Psoas muscle (tissue), 8 donors: ENCODE results near the gene COL23A1. TPM values are rescaled to one million over a fixed set of nuclear protein-coding genes. Genes with fewer than 3 reads are reported as not detected.
"Not testable (repeated sequence)": the region's sequence is repeated elsewhere in the genome, so short reads cannot be mapped to it uniquely, and the experiment has no call there.

Experiments
- ATAC-seq, 4 donors: fragments of 200-7000 bp; cut with Tn5 transposase; one replicate each; pipeline ENCODE4 v1.9.1; 2020; ENCODE audit warnings: moderate library complexity in 3 of 4, mild to moderate bottlenecking in 2 of 4
- DNase-seq, 2 donors: peaks; one replicate each; pipeline ENCODE4 v3.0.0-alpha.2; 2020
- H3K27ac ChIP-seq: fragments of 200-600 bp; one replicate; pipeline ENCODE4 v1.8.0; 2022
- H3K27me3 ChIP-seq, 3 donors: fragments of 200-600 bp in 1 of 3; one replicate each; pipeline versions ENCODE4 v1.6.1 to v1.8.0; 2013 to 2022; ENCODE audit warnings: low read length in 2 of 3, mild to moderate bottlenecking in 2 of 3, moderate library complexity in 1 of 3; ENCODE audit not compliant: insufficient read depth in 3 of 3
- H3K36me3 ChIP-seq, 2 donors: fragments of 200-600 bp in 1 of 2; one replicate each; pipeline versions ENCODE4 v1.6.1 to v1.8.0; 2013 to 2022; ENCODE audit warnings: low read depth in 1 of 2, mild to moderate bottlenecking in 1 of 2, moderate library complexity in 1 of 2; ENCODE audit not compliant: insufficient read depth in 1 of 2
- H3K4me1 ChIP-seq: fragments of 200-600 bp; one replicate; pipeline ENCODE4 v1.8.0; 2022
- H3K4me3 ChIP-seq: fragments of 200-600 bp; one replicate; pipeline ENCODE4 v1.8.0; 2022; ENCODE audit warnings: mild to moderate bottlenecking
- H3K9me3 ChIP-seq: fragments of 200-600 bp; one replicate; pipeline ENCODE4 v1.8.0; 2022
- whole genome bisulfite sequencing, 3 donors: extraction: QIAGEN DNeasy Blood & Tissue Kit; methylation state at CpG; one replicate each; pipeline versions ENCODE4 v1.1.6 to v1.1.7; 2013; 5-methylcytosine and 5-hydroxymethylcytosine counted together
- intact Hi-C, 2 donors: fragments of 100-400 bp; cut with DNase I; formaldehyde crosslinking; loops; one replicate each; pipeline versions ENCODE4 v1.11.0 to v1.14.2; 2022
- polyA plus RNA-seq, 3 donors: library from polyadenylated mRNA; stranded (reverse); fragments of 200-250 nt; gene quantifications; one replicate each; pipeline ENCODE4 v1.2.3, GENCODE V29; 2013
- total RNA-seq, 4 donors: library from RNA; stranded (reverse); fragmentation: NEBNext Ultra II Directional in 2 of 4; extraction: Animal tissue kit (Norgen Biotek cat#: 25700) in 2 of 4; gene quantifications; one replicate each; pipeline versions ENCODE4 v1.2.1 to v1.2.4, GENCODE V29; 2021 to 2023
- TF ChIP-seq, protein P1 (sequence below): fragments of 200-600 bp; IDR thresholded peaks from one replicate; pipeline ENCODE4 v1.8.0; 2022; ENCODE audit warnings: antibody characterized with exemption
- donor health status: healthy with polysubstance abuse.
- donor health status: DM: no; HTN: no; CAD: no; lungs with moderate emphysema.
- donor health status: Bipolar disorder and iron deficiency.
- donor health status: healthy.
- donor health status: DM: yes; HTN: yes; CAD: no.
- donor health status: DM: no; HTN: no; CAD: no.
- donor health status: DM: no; HTN: no; CAD: no.
- donor health status: DM: yes; HTN: yes; CAD: no.

The COL23A1 gene
- total and polyA plus RNA-seq, 7 donors, result 0.66 to 3.0 (median 1.2) TPM

DNA sequence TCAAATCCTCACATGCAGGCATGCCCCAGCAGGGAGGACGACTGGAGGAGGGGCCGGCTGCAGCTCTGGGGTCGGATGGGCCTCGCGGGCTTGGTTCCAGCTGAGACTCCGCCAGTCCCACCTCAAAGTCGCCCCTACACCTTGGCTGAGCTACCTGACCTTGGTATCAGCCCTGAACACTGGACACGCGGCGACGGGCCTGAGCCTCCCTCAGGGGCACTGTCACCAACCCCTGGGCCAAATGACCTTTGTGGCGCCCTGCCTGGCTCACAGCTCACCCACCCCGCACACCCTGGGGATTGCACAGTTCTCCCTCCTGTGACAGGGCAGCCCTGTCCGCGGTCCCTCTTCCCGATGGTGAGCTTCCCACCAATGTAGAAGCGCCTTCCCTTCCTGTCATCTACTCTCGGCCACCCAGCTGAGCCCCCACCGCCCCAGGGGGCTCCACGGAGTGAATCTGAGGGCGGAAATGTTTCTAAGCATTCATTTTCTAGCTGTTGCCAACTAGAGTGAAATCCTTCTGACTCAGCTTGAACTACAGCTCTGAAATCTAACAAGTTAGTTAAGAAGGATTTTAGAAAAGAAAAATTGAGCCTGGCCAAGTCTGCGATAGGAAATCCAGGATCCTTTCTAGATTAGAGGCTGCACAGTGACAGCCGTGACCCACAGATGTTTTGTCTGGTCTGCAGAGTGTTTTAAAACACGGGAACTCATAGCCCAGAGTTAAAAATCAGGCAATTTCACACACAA lies 218.7 kb downstream of the COL23A1 start:
- DNase-seq (peak in 1 of 2 donors; percentile 44), ATAC-seq (peak in 2 of 4 donors; percentile 18 to 25)
- no peak overlapping the region for H3K4me3 ChIP-seq
- 53 to 65% (median 55%) methylated on average over 23 to 24 of the region's 24 CpGs for WGBS, 3 donors
- no peaks in the 10 kb centered on the region for H3K9me3 ChIP-seq
- no peaks in the 10 kb centered on the region for H3K36me3 ChIP-seq
- TF ChIP-seq, protein P1, sequence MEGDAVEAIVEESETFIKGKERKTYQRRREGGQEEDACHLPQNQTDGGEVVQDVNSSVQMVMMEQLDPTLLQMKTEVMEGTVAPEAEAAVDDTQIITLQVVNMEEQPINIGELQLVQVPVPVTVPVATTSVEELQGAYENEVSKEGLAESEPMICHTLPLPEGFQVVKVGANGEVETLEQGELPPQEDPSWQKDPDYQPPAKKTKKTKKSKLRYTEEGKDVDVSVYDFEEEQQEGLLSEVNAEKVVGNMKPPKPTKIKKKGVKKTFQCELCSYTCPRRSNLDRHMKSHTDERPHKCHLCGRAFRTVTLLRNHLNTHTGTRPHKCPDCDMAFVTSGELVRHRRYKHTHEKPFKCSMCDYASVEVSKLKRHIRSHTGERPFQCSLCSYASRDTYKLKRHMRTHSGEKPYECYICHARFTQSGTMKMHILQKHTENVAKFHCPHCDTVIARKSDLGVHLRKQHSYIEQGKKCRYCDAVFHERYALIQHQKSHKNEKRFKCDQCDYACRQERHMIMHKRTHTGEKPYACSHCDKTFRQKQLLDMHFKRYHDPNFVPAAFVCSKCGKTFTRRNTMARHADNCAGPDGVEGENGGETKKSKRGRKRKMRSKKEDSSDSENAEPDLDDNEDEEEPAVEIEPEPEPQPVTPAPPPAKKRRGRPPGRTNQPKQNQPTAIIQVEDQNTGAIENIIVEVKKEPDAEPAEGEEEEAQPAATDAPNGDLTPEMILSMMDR, result no peak
- peaks cover 0 to 24% (median 11%) of the 10 kb centered on the region in 3 donors for H3K27me3 ChIP-seq
- H3K4me1 ChIP-seq, result peaks cover 4% of the 10 kb centered on the region
- intact Hi-C loops, result no loop called here
- no peak overlapping the region for H3K27ac ChIP-seq

DNA sequence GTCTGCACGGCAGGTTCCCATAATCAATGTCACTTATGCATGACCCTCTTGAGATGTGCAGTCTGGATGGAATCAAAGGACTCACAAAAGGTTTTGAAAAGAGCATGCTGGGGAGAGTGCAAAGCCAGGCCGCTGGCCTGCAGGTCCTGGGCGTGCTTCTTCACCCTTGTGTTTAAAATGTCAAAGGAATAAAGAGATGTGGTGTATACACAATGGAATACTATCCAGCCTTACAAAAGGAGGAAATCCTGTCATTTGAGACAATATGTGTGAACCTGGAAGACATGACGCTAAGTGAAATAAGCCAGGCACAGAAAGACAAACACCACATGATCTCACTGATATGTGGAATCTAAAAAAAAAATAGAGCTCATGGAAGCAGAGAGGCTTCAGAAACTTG lies 220.1 kb downstream of the COL23A1 start:
- Histone ChIP-seq H3K4me1 (peaks cover 4% of the 10 kb centered on the region), H3K36me3 (no peaks in the 10 kb centered on the region), H3K9me3 (no peaks in the 10 kb centered on the region), H3K27me3 (peaks cover 0 to 24% (median 11%) of the 10 kb centered on the region in 3 donors), H3K4me3 (no peak overlapping the region), H3K27ac (no peak overlapping the region)
- TF ChIP-seq, protein P1, result no peak
- 63 to 77% (median 73%) methylated on average over 4 of the region's 4 CpGs for WGBS, 3 donors
- peak in 1 of 2 donors; percentile 7 for DNase-seq
- no peak for ATAC-seq
- intact Hi-C loops, result no loop called here

DNA sequence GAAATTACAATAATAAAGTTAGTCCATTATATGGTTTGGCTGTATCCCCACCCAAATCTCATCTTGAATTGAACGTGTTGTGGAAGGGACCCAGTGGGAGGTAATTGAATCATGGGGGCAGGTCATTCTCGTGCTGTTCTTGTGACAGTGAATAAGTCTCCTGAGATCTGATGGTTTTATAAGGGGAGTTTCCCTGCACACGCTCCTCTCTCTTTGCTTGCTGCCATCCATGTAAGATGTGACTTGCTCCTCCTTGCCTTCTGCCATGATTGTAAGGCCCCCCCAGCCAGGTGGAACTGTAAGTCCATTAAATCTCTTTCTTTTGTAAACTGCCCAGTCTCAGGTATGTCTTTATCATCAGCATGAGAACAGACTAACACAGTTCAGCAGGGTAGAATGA lies 220.7 kb downstream of the COL23A1 start:
- WGBS, 3 donors, result 93 to 98% (median 97%) methylated on average over 3 of the region's 3 CpGs
- H3K4me3 ChIP-seq, H3K27ac ChIP-seq, ATAC-seq, H3K36me3 ChIP-seq, H3K4me1 ChIP-seq, intact Hi-C loops, H3K9me3 ChIP-seq, DNase-seq: not testable (repeated sequence)
- H3K27me3 ChIP-seq, result peaks cover 0 to 19% (median 11%) of the 10 kb centered on the region in 3 donors

DNA sequence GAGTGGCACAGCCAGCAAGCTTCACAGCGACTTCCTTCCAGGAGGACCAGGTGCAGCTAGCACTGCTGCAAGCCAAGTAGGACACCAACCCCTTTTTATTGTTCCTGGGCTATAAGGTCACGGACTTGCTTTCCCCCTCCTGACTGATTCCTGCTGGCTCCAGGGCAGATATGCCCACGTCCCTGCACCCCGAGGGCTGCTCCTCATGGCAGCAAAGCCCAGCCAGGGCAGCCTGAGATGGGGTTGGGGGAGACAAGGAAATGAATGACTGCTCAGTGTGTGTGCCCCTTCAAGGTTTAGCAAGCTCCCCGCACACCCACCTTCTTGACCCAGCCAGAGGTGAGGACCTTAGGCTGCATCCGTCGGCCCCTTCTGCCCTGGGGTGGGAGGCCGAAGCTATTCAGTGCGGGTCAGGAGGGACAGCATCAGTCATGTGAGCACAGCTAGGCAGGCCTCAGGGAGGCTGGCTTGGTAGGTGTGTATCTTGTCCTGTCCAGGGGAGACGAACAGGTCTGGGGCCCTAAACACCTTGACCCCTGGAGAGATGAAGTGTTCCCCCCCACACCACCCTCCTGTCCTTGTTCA lies 221.4 kb downstream of the COL23A1 start:
- TF ChIP-seq, protein P1, result no peak
- H3K36me3 ChIP-seq, result no peaks in the 10 kb centered on the region
- H3K27ac ChIP-seq, result no peak overlapping the region
- WGBS, 3 donors, result 94 to 100% (median 97%) methylated on average over 10 of the region's 10 CpGs
- ATAC-seq (no peak), DNase-seq (peak in 1 of 2 donors; percentile 25)
- peaks cover 0 to 16% (median 7%) of the 10 kb centered on the region in 3 donors for H3K27me3 ChIP-seq
- no peaks in the 10 kb centered on the region for H3K9me3 ChIP-seq
- intact Hi-C loops, result no loop called here
- peaks cover 4% of the 10 kb centered on the region for H3K4me1 ChIP-seq
- H3K4me3 ChIP-seq, result no peak overlapping the region

DNA sequence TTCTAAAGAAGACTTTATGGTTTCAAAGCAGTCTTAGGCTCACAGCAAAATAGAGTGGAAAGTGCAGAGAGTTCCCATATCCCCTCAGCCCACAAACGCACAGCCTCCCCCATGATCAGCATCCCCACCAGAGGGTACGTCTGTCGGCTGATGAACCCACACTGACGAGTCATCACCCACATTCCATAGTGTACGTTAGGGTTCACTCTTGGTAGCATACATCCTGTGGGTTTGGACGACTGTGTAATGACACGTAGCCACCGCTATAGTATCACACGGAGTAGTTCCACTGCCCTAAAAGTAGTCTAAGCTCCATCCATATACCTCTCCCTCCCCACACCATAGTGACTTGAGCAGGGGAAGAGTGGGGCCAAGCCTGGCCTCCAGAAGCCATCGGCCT lies 221.9 kb downstream of the COL23A1 start:
- Histone ChIP-seq H3K9me3 (no peaks in the 10 kb centered on the region), H3K4me3 (no peak overlapping the region), H3K27ac (no peak overlapping the region), H3K36me3 (no peaks in the 10 kb centered on the region), H3K4me1 (peaks cover 4% of the 10 kb centered on the region), H3K27me3 (peaks cover 0 to 12% (median 4%) of the 10 kb centered on the region in 3 donors)
- ATAC-seq (no peak), DNase-seq (no peak)
- intact Hi-C loops, result no loop called here
- TF ChIP-seq, protein P1, result no peak
- WGBS, 3 donors, result 87 to 91% (median 89%) methylated on average over 10 of the region's 10 CpGs
